ENCODE results near the gene FIG4.
"Not testable (repeated sequence)": the region's sequence is repeated elsewhere in the genome, so short reads cannot be mapped to it uniquely, and the experiment has no call there.

The FIG4 gene

GRCh38 chr6:109790131-109790530 lies 99.0 kb downstream of the FIG4 start:
- H3K4me3 ChIP-seq: no peak overlapping the region
- H3K27ac ChIP-seq: no peak overlapping the region

GRCh38 chr6:109791301-109791700 lies 100.2 kb downstream of the FIG4 start:
- Histone ChIP-seq H3K4me3 (no peak overlapping the region), H3K27ac (peak overlapping the region in 1 of 21 experiments; percentile 81)

- peak overlapping the region in 18 of 21 experiments; percentile 2 to 91 (median 71) for H3K27ac ChIP-seq
- H3K4me3 ChIP-seq: no peak overlapping the region
These were observed 101.9 kb downstream of the FIG4 start for GRCh38 chr6:109793021-109793420.

GRCh38 chr6:109793792-109794191 lies 102.7 kb downstream of the FIG4 start:
- peak overlapping the region in 20 of 21 experiments; percentile 20 to 91 (median 80) for H3K27ac ChIP-seq

GRCh38 chr6:109794201-109794923 lies 103.3 kb downstream of the FIG4 start:
- Histone ChIP-seq H3K4me3 (no peak overlapping the region), H3K27ac (peak overlapping the region in 20 of 21 experiments; percentile 20 to 91 (median 78))

More at GRCh38 chr6:109793792-109794191, 102.7 kb downstream of the FIG4 start:
- H3K4me3 ChIP-seq: no peak overlapping the region

- Histone ChIP-seq H3K27ac (no peak overlapping the region), H3K4me3 (no peak overlapping the region)
These were observed 105.0 kb downstream of the FIG4 start for GRCh38 chr6:109795994-109796555.

- H3K27ac ChIP-seq: no peak overlapping the region
- no peak overlapping the region for H3K4me3 ChIP-seq
These were observed 108.0 kb downstream of the FIG4 start for GRCh38 chr6:109799129-109799528.

GRCh38 chr6:109799664-109800063 lies 108.6 kb downstream of the FIG4 start:
- Histone ChIP-seq H3K4me3 (no peak overlapping the region), H3K27ac (no peak overlapping the region)

GRCh38 chr6:109800771-109801170 lies 109.7 kb downstream of the FIG4 start:
- Histone ChIP-seq H3K27ac (no peak overlapping the region), H3K4me3 (no peak overlapping the region)

GRCh38 chr6:109801794-109802193 lies 110.7 kb downstream of the FIG4 start:
- Histone ChIP-seq H3K4me3 (no peak overlapping the region), H3K27ac (no peak overlapping the region)

GRCh38 chr6:109804020-109804419 lies 112.9 kb downstream of the FIG4 start:
- no peak overlapping the region for H3K27ac ChIP-seq
- H3K4me3 ChIP-seq: no peak overlapping the region

- Histone ChIP-seq H3K4me3 (no peak overlapping the region), H3K27ac (no peak overlapping the region)
These were observed 116.8 kb downstream of the FIG4 start for GRCh38 chr6:109807881-109808280.

- no peak overlapping the region for H3K27ac ChIP-seq
- no peak overlapping the region for H3K4me3 ChIP-seq
These were observed 117.7 kb downstream of the FIG4 start for GRCh38 chr6:109808837-109809236.

GRCh38 chr6:109815054-109815453 lies 124.0 kb downstream of the FIG4 start:
- H3K4me3 ChIP-seq: no peak overlapping the region
- H3K27ac ChIP-seq: no peak overlapping the region

- Histone ChIP-seq H3K4me3 (no peak overlapping the region), H3K27ac (no peak overlapping the region)
These were observed 125.6 kb downstream of the FIG4 start for GRCh38 chr6:109816452-109817374.

GRCh38 chr6:109820706-109821350 lies 129.7 kb downstream of the FIG4 start:
- H3K4me3 ChIP-seq: no peak overlapping the region
- no peak overlapping the region for H3K27ac ChIP-seq

GRCh38 chr6:109821428-109821827 lies 130.3 kb downstream of the FIG4 start:
- Histone ChIP-seq H3K4me3 (no peak overlapping the region), H3K27ac (no peak overlapping the region)

- H3K27ac ChIP-seq: no peak overlapping the region
These were observed 133.0 kb downstream of the FIG4 start for GRCh38 chr6:109824105-109824504.

GRCh38 chr6:109826551-109826950 lies 135.5 kb downstream of the FIG4 start:
- no peak overlapping the region for H3K4me3 ChIP-seq
- no peak overlapping the region for H3K27ac ChIP-seq

More at GRCh38 chr6:109824105-109824504, 133.0 kb downstream of the FIG4 start:
- H3K4me3 ChIP-seq: no peak overlapping the region

- H3K4me3 ChIP-seq, H3K27ac ChIP-seq: not testable (repeated sequence)
These were observed 140.3 kb downstream of the FIG4 start for GRCh38 chr6:109831352-109831751.
